ENCODE results near the gene VILL.
"Not testable (repeated sequence)": the region's sequence is repeated elsewhere in the genome, so short reads cannot be mapped to it uniquely, and the experiment has no call there.

Gene VILL

DNA sequence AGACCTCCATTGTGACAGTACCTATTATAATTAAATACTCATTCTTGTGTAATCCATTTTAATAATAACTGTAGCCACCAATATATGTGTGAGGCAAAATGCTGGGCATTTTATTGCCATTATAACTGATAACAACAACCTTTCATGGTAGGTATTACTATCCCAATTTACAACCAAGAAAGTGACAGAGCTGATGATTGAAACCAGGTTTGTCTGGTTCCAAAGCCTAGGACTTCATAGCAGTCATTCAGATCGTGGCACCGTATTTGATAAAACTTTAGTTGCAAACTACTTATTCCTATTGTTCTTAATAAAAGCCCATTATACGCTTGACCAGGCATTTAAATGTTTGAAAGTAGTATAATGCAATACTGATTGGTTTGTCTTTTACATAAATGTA is 26.4 kb upstream of the VILL start:
- no peak for DNase-seq

GRCh38 chr3:37964716-37965115 is 25.9 kb upstream of the VILL start:
- DNase-seq = no peak

DNA sequence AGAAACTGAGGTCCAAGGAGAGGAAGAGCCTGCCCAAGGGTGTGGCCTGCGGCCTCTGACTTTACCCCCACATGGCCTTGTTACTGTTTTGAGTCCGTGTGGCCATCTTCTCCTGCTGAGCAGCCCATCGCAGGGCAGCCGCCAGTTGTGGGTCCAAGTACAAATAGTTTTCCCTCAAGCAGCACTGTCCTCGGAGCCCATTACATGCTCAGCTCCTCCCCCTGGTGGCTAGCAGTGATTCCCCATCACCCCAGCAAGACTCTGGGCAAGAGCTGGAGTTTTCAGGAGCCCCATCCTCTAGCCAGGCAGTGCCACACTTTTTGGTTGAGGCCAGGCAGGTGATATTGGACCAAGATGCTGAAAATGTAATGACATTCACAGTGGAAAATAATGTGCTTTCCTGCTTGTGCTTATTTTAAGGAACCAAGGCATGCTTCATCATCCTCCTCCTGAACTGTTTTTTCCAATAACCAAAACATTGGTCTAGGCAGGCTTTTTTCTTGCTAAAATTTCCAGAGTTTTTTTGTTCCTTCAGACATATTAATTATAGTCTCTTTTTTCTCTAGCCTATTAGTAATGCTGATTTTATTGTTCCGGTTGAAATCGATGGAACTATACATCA is 23.2 kb upstream of the VILL start:
- no peak for DNase-seq

DNA sequence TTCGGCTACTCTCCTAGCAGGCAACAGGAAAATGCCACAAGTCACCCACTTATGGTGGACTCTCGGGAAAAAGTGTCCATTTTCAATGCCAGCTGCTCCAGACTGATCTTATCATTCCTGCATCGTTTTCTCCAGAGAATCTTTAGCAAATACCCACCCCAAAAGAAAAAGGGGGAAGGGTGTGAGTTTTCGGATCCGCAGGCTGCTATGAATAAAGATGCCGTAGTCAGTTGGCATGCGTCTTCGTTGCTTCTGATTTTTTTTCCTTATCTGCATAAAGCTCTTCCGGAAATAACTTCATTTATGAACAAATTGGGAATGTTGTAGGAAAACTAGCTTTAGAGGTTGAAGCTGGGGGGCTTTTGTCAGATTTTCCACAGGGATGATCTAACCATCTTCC is 22.4 kb upstream of the VILL start:
- no peak for DNase-seq

DNA sequence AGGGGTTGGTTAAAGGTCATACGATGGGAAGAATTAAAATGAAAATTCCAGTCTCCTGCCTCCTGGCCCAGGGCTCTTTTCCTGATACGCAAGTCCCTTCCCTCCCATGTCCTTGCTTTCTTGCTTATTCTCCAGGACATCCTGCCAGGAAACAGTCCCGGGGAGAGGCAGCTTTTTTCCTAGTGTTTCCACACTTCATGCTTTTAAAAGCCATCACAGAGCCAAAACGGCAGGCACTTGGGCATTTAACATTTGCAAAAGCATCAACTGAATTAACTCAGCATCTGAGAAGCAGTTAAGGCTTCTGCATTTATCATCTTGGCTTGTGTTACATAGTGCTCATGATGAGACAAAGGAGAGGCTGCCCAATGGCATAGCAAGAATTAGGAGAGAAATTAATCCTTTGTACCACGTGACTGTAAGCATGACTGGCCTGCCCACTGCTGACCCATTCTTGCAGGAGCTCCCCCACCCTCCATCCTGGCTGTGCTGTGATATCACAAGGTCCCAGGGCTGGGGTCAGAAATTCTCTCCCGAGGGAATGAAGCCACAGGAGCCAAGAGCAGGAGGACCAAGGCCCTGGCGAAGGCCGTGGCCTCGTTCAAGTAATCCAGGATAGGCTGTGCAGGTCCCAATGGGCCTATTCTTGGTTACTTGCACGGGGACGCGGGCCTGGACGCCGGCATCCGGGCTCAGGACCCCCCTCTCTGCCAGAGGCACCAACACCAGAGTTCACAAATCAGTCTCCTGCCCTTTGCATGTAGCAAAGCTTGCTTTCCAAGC is 21.6 kb upstream of the VILL start:
- DNase-seq = no peak

DNA sequence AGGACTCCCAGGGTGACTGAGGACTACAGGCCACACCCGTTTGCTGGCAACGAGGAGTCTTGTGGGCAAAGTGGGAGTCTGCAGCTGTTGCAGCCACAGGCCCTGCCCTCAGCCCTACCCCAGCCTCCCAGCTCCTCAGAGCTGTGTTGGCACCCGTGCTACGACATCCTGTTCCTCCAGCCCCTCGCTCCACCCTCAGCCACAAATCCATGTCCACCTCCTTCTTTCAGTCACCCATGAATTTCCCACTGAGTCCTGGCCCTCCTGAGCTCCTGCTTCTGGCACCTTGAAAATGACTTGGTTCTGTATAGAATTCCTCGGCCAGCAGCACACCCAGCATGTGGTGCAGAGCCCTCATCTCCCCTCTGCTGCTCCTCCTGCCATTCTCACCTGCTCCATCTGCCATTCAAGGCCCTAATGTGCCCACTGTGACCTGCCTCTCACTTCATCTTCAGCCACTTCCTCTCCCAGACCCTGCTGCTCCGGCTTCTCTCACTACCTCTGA is 20.9 kb upstream of the VILL start:
- no peak for DNase-seq

GRCh38 chr3:37970802-37971201 is 19.8 kb upstream of the VILL start:
- DNase-seq = no peak

DNA sequence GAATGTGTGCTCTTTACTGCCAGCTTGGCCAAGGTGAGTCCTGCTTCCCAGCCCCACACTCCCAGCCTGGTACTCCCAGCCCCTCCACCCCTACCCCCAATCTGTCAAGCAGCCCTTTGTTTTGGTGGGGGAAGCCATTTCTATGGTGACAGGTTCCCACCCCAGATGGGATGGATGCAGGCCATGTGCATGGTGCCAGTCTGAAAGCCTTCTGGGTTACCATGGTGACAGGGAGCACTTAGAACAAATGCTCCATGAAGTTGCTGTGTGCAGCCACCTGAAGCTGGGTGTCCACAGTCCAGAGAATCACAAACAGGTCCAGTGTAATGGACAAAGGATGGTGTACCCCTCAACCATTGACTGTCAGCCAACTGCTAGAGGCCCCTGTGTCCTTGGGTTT is 19.1 kb upstream of the VILL start:
- no peak for DNase-seq

DNA sequence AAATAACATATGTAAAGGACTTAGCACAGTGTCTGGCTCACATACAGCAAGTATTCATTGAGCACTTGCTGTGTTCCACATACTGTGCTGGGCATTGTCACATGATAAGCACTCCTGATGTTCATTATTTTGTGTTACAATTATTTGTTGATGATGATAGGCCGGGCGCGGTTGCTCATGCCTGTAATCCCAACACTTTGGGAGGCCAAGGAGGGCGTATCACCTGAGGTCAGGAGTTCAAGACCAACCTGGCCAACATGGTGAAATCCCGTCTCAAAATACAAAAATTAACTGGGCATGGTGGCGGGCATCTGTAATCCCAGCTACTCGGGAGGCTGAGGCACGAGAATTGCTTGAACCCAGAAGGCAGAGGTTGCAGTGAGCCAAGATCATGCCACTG is 18.5 kb upstream of the VILL start:
- DNase-seq = not testable (repeated sequence)

- no peak for DNase-seq
Observed at GRCh38 chr3:37973246-37974054, 17.1 kb upstream of the VILL start.

DNA sequence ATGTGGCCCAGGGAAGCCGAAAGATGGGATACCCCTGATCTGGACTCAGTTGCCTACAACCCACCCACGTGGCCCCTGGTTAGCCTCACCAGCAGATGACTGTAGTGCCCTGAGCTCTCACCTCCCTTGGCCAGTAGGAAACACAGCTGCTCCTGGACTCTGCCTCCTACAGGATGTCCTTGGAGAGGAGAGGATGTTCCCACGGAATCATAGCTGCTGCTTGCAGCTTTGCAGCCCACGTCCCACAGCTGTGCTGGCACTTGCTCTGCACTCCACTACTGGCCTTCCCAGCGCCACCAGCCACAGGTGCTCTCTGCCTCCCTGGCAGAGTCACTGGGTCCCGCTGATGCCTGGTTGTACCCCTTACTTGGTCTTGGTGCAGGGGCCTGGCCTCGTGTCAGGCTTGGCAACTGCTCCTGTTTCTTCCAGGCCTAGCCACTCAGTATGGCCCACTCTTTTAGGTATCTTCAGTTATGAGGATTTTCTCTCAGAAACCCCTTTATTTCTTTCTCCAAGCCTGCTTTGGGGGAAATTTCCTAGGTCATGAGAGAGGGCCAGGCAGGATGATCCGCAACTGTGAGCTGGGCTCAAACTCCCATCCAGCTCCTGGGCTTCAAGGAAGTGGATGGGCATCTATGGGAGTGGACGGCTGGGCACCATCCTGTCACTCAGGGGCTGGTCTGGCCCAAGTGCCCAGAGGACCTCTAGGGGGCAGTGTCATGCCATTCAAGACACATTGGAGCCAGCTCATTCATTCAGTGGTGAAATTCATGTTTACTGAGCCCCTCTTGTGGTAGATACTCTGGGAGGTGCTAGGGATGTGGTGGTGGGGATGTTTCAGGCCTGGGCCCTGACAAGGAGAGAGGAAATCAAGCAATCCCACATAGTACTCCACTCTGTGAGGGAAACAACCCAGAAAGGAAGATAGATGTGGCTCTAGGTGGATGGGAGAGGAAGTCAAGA is 16.2 kb upstream of the VILL start:
- DNase-seq = no peak

DNA sequence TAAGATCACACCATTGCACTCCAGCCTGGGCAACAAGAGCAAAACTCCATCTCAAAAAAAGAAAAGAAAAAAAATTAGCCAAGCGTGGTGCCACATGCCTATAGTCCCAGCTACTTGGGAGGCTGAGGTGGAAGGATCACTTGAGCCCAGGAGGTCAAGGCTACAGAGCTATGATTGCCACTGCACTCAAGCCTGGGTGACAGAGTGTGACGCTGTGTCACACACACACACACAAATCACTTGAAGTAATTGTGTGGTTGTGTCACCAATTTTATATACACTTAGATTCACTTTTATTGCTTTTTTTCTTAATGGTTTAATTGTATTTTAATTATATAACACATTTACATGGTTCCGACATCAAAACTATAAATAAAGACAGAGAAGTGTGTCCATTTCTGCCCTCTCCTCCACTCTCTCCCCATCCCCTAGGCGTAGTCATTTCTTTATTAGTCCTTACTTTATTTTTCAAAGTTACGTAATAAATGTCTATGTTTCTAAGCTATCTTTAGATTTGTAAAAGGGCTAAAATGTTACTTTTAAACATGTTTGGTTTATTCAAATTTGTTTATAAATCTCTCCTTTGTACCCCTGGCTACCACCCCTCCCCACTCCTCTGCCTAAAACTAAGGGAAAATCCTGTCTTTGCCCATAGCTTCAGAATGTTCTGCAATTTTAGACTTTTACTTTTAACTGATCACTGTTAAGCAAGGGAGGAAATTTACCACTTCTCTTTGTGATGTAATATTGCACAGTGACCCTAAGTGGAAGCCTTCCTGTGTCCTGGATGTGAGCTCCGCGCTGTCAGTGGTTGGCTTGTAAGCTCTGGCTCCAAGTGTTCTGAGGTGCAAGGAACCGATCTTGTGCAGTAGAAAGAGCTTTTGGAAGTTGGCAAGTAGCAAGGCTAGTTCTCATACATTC is 10.8 kb upstream of the VILL start:
- no peak for DNase-seq

DNA sequence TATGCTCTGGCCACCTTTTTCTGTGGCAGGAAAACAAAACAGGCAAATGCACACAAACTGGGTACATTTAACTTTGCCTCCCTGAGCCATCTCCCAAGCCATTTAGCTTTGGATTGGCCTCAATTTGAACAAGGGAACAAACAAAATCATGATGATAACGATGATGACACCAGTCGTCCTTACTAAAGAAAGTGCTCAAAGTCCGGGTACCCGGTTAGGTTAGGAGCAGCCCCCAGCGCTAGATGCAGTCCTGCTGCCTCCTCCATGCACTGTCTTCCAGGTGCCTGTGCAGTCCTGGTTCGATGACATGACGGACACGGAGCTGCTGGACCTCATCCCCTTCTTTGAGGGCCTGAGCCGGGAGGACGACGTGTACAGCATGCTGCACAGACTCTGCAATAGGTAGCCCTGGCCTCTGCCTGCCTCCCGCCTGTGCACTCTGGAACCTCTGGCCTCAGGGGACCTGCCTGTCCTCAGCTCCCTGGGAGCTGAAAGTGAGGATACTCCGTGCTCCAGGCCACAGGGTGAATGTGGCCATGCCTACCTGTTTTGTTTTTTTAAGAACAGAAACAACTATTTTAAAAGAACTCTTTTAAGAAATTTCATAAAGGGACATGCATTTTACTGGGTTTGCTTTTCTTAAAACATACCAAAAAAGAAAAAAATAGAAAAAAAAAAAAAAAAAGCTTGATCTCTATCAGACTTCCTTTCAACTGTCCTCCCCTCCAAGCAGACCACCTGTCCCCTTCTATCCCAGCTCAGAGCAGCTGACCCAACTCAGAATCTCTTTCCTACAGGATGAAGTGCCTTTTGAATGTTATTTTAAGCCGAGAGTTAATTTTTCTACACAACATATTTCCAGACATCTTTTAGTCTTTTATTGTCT is 9.9 kb upstream of the VILL start:
- no peak for DNase-seq

DNA sequence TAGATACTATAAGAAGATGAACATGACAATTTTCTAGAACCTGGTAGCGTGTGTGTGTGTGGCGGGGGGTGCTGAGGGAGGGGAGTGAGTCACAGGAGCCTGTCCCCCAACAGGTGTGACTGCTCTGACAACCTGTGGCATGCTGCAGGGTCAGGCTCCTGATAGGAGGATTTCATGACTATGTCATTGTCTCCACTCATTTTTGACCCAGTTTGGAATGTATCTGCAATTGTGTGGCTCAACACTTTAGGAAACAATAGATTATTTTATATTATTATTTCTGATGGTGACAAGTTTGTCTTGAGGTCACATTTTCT is 9.3 kb upstream of the VILL start:
- no peak for DNase-seq

DNA sequence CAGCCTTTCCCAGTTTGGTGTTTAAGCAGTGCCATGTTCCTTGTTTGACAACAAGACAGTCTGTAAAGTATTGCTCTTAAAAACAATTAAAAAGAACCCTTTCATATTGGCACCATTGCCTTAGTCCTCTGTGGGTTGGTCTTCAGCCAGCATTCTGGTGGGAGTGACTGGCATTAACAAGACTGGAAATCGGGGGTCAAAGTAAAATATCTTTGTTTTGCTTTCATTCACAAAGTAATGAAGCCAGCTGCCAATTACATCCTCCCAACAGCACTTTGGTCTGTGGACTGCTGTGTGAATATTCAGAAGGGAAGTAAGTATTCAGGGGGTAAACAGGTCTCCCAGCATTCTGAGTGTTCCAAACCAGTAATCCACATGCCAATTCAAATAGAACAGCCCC is 8.3 kb upstream of the VILL start:
- no peak for DNase-seq

GRCh38 chr3:37984051-37984450 is 6.5 kb upstream of the VILL start:
- no peak for DNase-seq

DNA sequence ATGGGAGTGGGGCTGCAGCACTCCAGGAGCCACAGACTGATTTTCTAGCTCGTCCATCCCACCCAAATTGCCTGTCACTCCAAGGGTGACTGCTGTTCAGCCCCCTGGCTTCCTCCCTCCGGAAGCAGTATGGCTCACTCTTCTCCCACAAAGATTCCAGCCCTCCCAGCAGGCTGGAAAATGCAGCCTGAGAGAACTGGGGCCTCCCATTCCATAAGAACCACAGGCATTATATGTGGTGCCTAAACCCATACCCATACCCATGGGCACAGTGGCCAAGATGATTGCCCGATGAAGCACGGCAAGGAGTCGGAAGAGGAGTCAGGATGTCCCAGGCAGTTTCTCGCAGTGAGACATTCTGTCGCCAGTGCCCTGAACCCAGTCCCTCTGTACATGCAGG is 6.0 kb upstream of the VILL start:
- no peak for DNase-seq

DNA sequence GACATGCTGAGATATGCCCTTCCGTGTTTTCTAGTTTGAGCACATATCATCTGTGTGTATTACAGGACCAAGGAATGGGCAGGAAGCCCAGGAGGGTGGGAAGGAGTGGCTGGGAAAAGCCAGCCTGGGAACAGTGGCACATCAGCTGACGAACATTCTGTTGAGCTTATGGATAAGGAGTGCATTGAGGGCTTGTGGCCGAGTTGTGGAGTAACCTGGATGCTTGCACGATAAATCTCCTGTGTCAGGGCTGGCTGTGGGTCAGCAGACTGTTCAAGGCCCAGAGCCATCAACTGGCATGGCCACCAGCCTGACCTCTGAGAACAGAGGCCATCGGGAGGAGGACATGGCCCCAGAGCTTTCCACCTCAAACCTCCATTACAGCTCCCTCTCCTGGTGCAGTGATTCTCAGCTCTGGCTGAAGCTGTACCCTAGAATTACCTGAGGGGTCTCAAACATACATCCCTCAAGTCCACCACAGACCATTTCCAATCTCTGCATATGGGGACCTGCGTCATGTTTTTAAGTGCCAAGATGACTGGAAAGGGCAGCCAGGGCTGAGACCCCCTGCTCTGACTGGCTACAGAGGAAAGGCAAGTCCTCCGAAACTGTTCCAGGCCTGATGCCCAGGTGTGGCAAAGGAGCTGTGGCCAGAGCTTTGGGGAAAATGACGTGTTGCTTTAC is 4.8 kb upstream of the VILL start:
- no peak for DNase-seq

DNA sequence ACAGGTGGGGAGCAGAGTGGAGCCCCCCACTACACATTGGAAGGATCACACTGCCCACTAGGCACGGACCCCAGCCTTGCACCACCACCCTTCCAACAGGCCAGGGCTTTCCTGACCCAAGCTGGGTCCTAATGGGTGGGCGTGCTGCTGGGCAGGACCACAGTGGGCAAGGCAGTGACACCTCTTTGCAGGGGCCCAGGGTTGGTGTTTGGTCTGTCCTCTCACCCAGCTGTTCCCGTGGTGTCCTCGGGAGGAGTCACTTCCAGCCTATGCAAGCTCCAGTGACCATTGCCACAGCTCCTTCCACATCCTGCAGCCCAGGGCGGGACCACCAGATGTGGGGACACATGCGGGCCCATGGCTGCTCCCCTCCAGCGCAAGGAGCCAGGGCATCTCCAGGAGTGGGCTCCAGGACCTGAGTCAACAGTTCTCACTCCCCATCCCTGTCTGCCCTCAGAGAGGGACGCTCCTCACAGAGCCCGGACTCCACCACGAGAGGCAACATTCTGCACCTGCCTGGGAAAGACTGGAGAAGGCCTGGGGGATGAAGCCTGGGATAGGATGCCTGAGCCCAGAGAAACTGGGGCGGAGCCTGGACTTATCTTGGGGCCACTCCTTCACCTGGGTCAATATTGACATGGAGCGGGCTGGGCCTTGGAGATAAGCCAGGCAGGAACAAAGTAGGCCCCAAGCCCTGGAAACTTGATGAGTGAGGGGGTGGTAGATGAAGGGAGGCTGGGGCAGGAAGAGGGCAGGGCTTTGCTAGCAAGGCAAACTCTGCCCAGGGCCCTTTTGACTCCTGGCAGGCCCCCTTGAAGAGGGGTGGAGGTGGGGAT is 3.9 kb upstream of the VILL start:
- DNase-seq = peak; percentile 10
